ENCODE data around the gene BIRC7. TPM values are rescaled to one million over a fixed set of nuclear protein-coding genes. Genes with fewer than 3 reads are reported as not detected.

The BIRC7 gene
- total and polyA plus RNA-seq, 2 donors (not counting 3 experiments of a cell fraction or from before 2014, with no cell fraction given), result not detected

DNA sequence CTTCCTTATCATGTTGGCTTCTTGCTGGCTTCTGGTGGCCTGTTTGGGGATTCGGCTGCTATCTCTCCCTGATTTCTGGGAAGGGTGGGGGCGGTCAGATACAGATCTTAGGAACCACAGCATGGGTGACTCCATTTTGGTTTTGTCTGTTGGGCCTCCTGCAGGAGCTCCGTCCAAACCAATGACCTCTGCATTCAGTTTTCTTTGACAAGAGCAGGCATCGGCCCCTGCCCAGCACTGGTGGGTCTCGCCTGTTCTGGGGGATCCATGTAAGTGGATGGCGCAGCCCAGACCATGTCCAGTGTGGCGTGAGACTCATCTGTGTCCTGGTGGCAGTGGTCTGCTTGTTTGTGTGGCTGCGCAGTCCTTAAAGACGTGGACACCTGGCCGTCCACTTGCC is 28.3 kb downstream of the BIRC7 start:
- DNase-seq (ENCODE audit: low read depth, low spot score) (no peak), FAIRE-seq (no peak)
- ChIA-PET CTCF (no interaction called here), POLR2A (no interaction called here)
- Histone ChIP-seq H3K79me2 (ENCODE audit: control insufficient read depth, insufficient read depth, low read length) (no peaks in the 10 kb centered on the region), H3K27me3 (ENCODE audit: control insufficient read depth in 2 of 2, insufficient read depth in 2 of 2, low read length in 2 of 2) (peaks cover 7 to 9% of the 10 kb centered on the region in 2 experiments), H3K4me1 (ENCODE audit: control insufficient read depth, extremely low read depth, insufficient read depth, low read length) (no peaks in the 10 kb centered on the region), H3K9me1 (replicated peaks; ENCODE audit: control insufficient read depth, extremely low read depth, insufficient read depth, low read length) (no peaks in the 10 kb centered on the region), H3K9me3 (replicated peaks; ENCODE audit: control insufficient read depth, insufficient read depth, low read length) (no peaks in the 10 kb centered on the region), H3K4me2 (ENCODE audit: insufficient read depth, low read length) (no peak overlapping the region), H3K4me3 (replicated peaks in 1 of 3; ENCODE audit: insufficient read depth in 1 of 3, low read depth in 1 of 3, low read length in 3 of 3) (no peak overlapping the region), H3K9ac (replicated peaks; ENCODE audit: extremely low read depth, insufficient read depth, low read length) (no peak overlapping the region), H3K36me3 (ENCODE audit: control insufficient read depth in 2 of 2, extremely low read depth in 1 of 2, insufficient read depth in 2 of 2, low read length in 2 of 2) (no peaks in the 10 kb centered on the region), H3K27ac (ENCODE audit: insufficient read depth, low read depth, low read length) (no peak overlapping the region), H4K20me1 (replicated peaks; ENCODE audit: control insufficient read depth, extremely low read depth, insufficient read depth, low read length) (no peaks in the 10 kb centered on the region), H2AFZ (ENCODE audit: low read depth, low read length) (no peak overlapping the region)
- dilution Hi-C loops (cut with MboI; ENCODE audit: extremely low pct_ligation_motif_present, low sequenced_read_pairs) (no loop called here), intact Hi-C loops (cut with micrococcal nuclease) (no loop called here)
- TF ChIP-seq EZH2 (IDR thresholded peaks at IDR 0.05; ENCODE audit: borderline replicate concordance, low read depth, low read length, severe bottlenecking), result no peak
- TF ChIP-seq JUN (IDR thresholded peaks at IDR 0.05; ENCODE audit: borderline replicate concordance, insufficient read depth, insufficient read length, low read depth), result no peak
- TF ChIP-seq GATA2 (IDR thresholded peaks at IDR 0.05; ENCODE audit: insufficient read depth, insufficient read length, low read depth, low read length), result no peak
- TF ChIP-seq CTCF (IDR thresholded peaks at IDR 0.05; ENCODE audit: extremely low read depth in 1 of 2, insufficient read depth in 1 of 2, low read depth in 1 of 2, low read length in 2 of 2), result no peak
- TF ChIP-seq MAX (IDR thresholded peaks at IDR 0.05; ENCODE audit: insufficient read depth, insufficient read length), result no peak
- no peak for TF ChIP-seq FOS (IDR thresholded peaks at IDR 0.05; ENCODE audit: borderline replicate concordance, insufficient read depth, low read length)
- TF ChIP-seq MYC (IDR thresholded peaks at IDR 0.05; ENCODE audit: low read depth, low read length), result no peak
- TF ChIP-seq POLR2A (IDR thresholded peaks at IDR 0.05; ENCODE audit: low read depth, low read length), result no peak
- BruUV-seq (replicated peaks), result no TSS peak

Measured in endothelial cell of umbilical vein (primary cell).